GM19438 (cell line): ENCODE data around the gene TMEM101.
"Not testable (repeated sequence)": the region's sequence is repeated elsewhere in the genome, so short reads cannot be mapped to it uniquely, and the experiment has no call there.

ENCODE experiments used
- ATAC-seq: cut with Tn5 transposase; IDR thresholded peaks from one replicate; pipeline ENCODE4 v1.9.1; 2021; ENCODE audit warnings: low read depth; ENCODE audit not compliant: unreplicated experiment

The TMEM101 gene

DNA sequence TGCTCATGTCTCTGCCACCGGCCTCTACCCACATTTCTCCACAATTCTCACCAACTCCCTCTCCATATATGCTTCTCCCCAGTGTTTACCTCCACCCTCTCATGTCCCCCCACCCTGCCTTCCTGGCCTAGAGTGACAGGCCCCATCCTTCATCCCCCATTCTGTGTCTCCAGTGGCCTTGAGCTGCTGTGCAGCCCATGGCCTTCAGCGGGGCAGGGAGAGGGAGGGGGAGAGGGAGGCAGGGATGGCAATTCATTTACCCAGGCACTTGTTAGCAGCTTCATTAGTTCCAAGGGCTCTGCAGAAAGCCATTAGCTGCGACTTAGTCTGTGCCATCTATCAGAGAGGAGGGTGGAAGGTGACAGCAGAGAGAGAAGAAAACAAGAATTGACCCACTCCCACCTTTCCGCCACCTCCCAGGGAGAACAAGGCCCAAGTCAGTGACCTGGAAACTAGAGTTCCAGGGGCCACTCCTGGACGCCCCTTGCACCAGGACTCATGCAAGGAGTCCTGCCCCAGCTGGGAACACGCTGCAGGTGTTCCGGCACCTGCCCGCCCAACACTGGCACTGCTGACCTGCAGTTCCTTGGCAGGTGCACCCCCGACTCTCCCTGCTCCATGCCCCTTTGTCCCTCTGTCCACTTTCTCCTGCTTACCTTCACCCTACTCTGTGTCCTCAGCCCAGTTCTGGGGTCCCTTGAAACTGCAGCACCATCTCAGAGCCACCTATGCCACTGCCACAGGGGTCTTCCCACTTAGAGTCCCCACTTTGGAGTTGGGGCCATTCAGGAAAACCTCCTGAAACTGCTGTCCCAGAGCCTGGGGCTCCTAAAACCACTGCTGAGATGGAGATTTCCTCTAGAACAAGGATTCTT, 37.6 kb downstream of the TMEM101 start:
- no peak for ATAC-seq

DNA sequence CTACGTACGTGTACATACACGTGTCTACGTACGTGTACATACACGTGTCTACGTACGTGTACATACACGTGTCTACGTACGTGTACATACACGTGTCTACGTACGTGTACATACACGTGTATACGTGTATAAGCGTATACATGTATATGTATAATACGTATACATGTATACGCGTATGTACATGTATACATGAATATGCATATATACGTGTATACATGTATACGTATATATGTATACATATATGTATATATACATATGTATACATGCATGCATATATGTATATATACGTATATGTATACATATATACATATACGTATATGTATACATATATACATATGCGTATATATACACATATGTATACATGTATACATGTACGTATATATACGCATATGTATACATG, 38.9 kb downstream of the TMEM101 start:
- ATAC-seq, result no peak

DNA sequence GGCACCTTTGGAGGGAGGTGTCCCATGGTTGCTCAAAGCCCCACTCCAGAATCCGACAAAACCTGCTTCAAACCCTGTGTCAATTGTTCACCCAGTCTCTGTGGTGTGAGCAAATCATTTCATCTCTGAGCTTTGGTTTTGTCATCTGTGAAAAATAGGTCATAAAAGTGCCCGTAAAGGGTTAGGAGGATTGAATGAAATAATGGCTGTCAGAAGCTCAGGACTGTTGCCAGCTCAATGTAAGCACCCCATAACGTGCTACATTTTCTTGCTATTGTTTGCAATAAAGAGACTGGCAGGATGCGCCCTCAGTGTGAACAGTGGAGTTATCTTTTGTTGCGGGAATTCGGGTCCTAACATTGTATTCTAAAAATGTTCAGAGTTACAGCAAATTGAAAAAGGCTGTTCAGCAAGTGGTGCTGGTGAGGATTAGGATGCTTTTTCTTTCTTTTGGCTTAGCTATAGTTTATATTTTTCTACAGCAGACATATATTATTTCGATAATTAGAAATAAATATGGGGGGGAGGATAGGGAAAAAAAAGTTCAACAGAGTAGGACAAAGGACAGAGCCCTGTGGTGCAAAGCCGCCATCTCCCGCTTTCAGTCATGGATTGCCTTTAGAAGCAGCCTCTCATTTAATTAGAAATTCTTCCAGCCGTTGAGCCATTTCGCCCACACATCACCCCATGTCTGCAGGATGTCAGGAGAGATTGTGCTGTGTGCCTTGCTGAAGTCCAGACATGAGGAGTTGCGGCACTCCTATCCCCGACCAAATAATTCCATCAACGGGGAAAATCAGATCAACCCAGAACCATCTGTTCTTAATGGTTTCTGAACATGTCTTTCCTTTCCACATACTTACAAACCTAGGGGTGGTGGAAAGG, 40.1 kb downstream of the TMEM101 start:
- no peak for ATAC-seq

DNA sequence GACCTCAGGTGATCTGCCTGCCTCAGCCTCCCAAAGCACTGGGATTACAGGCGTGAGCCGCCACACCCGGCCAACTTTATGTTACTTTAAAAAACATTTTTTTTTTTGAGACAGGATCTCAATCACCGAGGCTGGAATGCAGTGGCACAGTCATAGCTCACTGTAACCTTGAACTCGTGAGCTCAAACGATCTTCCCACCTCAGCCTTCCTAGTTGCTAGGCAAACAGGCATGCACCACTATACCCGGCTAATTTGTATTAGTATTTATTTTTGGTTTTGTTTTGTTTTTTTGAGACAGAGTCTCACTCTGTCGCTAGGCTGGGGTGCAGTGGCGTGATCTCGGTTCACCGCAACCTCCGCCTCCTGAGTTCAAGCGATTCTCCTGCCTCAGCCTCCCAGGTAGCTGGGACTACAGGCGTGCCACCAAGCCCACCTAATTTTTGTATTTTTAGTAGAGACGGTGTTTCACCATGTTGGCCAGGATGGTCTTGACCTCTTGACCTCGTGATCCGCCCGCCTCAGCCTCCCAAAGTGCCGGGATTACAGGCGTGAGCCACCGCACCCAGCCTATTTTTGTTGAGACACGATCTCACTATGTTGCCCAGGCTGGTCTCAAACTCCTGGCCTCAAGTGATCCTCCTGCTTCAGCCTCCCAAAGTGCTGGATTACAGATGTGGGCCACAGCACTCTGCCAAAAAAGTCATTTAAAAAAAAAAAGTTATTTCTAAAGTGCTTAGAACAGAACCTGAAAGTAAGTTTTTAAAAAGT, 42.1 kb downstream of the TMEM101 start:
- not testable (repeated sequence) for ATAC-seq

DNA sequence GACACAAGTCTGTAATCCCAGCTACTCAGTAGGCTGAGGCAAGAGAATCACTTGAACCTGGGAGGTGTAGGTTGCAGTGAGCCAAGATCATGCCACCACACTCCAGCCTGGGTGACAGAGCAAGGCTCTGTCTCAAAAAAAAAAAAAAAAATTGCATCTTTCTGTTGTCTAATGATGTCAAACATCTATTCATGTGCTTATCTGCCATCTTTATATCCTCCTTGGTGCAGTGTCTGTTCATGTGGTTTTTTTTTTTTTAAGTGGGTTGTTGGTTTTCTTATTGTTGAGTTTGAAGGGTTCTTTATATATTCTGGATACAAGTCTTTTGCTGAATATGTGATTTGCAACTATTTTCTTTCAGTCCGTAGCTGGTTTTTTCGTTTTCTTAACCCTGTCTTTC, 43.3 kb downstream of the TMEM101 start:
- ATAC-seq, result not testable (repeated sequence)

DNA sequence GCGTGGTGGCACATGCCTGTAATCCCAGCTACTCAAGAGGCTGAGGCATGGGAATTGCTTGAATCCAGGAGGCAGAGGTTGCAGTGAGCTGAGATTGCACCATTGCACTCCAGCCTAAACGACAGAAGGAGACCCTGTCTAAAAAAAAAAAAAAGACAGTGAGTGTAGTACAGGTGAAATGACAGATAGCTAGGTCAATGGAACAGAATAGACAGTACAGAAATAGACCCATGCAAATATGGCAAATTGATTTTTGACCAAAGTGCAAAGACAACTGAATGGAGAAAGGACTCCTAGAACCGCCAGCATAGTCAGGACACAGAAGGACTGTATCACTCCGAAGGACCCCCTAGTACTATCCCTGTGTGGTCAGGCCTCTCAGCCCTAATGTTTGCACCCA, 44.4 kb downstream of the TMEM101 start:
- ATAC-seq, result no peak

DNA sequence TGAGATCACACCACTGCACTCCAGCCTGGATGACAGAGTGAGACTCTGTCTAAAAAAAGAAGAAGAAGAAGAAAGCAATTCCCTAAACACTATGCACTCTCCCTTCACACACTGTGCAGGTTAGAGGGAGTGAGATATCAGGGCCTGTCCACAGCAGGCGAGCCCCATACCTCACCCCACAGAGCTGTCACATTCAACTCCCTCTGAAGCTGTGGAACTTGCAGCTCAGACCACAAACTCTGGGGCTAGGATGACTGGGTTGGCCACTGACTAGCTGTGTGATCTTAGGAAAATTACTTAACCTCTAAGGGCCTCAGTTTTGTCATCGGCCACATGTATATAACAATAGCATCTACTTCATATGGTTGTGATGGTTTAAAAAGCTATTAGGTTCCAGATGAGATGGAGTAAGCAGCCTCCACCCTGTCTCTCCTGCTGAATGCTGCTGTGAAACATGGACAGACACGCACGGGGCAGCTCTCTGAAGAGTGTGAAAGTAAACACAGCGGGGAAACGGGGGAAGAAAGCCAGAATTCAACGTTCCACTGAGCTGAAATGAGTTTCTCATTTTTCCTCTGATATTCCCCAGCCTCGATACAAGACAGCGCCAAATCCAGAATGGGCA, 47.4 kb downstream of the TMEM101 start:
- ATAC-seq, result no peak

DNA sequence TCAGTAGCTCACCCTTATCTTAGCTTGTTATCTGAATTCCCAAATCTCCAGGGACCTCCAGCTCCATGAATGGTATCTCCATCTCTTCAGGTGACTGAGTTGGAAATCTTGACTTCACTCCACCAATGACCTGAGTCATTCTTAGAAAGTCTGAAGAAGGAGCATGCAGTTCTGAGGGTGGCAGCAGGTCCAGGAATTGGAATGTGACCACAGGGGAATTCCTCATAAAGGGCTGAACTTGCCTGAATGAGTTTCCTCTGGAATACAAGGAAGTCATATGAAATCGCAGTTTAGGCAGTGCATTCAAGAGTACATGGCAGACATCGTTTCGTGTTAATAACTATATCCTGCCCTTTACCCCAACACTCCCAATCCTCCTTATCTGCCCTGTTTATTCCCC, 48.5 kb downstream of the TMEM101 start:
- ATAC-seq, result no peak

DNA sequence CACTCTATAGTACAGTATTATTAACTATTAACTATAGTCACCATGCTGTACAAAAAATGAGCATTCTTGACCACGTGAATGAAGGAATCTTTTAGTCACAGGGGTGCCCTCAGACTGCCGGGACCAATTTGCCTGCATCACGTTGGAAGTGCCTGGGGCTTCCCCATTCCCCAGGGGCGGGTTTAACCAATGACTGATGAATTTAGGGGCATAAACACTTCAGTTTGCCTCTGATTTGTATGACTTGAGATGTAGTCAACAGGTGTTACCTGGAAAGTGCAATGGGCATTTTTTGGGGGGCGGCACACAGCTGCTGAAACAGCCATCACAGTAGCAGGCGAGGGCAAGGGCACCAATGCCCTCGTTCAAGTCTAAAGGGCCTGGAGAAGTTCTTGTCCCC, 52.3 kb downstream of the TMEM101 start:
- ATAC-seq, result no peak

DNA sequence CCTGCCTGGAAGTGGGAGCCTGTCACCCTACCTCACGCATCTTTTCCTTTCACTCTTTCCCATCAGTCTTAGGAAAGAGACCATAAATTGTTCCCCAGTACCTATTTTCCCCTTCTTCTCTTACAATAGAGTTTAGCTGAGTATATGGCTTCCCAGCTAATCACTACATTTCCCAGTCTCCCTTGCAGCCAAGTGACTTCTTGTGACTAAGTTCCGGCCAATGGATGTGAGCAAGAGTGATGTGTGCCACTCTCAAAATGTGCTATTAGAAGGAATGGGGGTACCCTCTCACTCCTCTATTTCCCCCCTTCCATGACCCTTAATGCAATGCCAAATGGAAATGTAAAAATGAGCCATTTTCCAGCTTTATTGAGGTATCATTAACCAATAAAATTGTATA, 52.8 kb downstream of the TMEM101 start:
- ATAC-seq, result no peak

DNA sequence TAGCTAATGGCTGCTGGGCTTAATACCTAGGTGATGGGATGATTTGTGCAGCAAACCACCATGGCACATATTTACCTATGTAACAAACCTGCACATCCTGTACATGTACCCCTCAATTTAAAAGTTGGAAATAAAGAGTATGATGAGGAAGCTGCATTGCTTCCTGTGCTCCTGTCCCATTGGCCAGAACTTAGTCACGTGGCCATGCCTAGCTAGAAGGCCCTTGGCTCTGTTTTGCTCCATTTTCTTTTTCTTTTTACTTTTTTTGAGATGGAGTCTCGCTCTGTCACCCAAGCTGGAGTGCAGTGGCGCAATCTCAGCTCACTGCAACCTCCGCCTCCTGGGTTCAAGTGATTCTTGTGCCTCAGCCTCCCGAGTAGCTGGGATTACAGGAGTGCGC, 53.5 kb downstream of the TMEM101 start:
- not testable (repeated sequence) for ATAC-seq
